Kidney (tissue), 14 donors: ENCODE data around the gene TLR3. TPM values are rescaled to one million over a fixed set of nuclear protein-coding genes. Genes with fewer than 3 reads are reported as not detected.

ENCODE experiments used
- DNase-seq, 5 donors: peaks; one replicate each; pipeline ENCODE4 v3.0.0-alpha.2; 2013 to 2020
- FAIRE-seq: peaks from 2 replicates; lab custom pipeline; 2012; peaks lifted over from hg19 to GRCh38; lab: Jason Lieb, UNC
- H3K27ac ChIP-seq, 2 donors: one replicate each; pipeline ENCODE4 v1.7.0; 2013; ENCODE audit warnings: low read depth in 2 of 2, low read length in 2 of 2, inconsistent platforms in 1 of 2
- H3K27me3 ChIP-seq: one replicate; pipeline ENCODE4 v1.7.1; 2013; ENCODE audit warnings: low read length, inconsistent platforms; ENCODE audit not compliant: control insufficient read depth, insufficient read depth
- H3K36me3 ChIP-seq, 3 donors: one replicate each; pipeline versions ENCODE4 v1.7.0 to v1.7.1; 2013; ENCODE audit warnings: low read length in 3 of 3, control low read depth in 1 of 3, inconsistent platforms in 1 of 3; ENCODE audit not compliant: insufficient read depth in 3 of 3, control insufficient read depth in 2 of 3
- H3K4me1 ChIP-seq, 3 donors: one replicate each; pipeline versions ENCODE4 v1.7.0 to v1.7.1; 2013; ENCODE audit warnings: low read length in 3 of 3, inconsistent platforms in 1 of 3, low read depth in 1 of 3; ENCODE audit not compliant: control insufficient read depth in 2 of 3, insufficient read depth in 2 of 3
- H3K4me3 ChIP-seq, 3 donors: one replicate each; pipeline versions ENCODE4 v1.7.0 to v1.8.1; 2013; ENCODE audit warnings: low read length in 3 of 3, control low read depth in 1 of 3, inconsistent platforms in 1 of 3
- H3K9ac ChIP-seq, 3 donors: one replicate each; pipeline versions ENCODE4 v1.7.0 to v1.7.1; 2013; ENCODE audit warnings: low read length in 3 of 3, control low read depth in 1 of 3, inconsistent platforms in 1 of 3
- H3K9me3 ChIP-seq, 3 donors: one replicate each; pipeline versions ENCODE4 v1.7.0 to v1.7.1; 2013; ENCODE audit warnings: low read length in 3 of 3, control low read depth in 1 of 3, inconsistent platforms in 1 of 3; ENCODE audit not compliant: control insufficient read depth in 2 of 3, insufficient read depth in 1 of 3
- intact Hi-C: fragments of 100-400 bp; cut with DNase I; formaldehyde crosslinking; loops from one replicate; pipeline ENCODE4 v1.11.1; 2022
- polyA plus RNA-seq: library from polyadenylated mRNA; stranded (reverse); fragments of 350-450 nt; fragmentation: Illumina TruSeq; extraction: RNeasy Lipid Tissue Mini Kit (QIAGEN cat#74804); gene quantifications from one replicate; pipeline ENCODE4 v1.2.3, GENCODE V29; 2014; ENCODE audit warnings: low read depth, low replicate concordance; ENCODE audit not compliant: insufficient read depth
- total RNA-seq: library from RNA; stranded (reverse); fragmentation: NEBNext Ultra II Directional; extraction: Animal tissue kit (Norgen Biotek cat#: 25700); gene quantifications from one replicate; pipeline ENCODE4 v1.2.1, GENCODE V29; 2021
- TF ChIP-seq, protein P1 (sequence below): IDR thresholded peaks from 3 replicates; pipeline ENCODE4 v1.5.1; 2012; ENCODE audit warnings: mild to moderate bottlenecking, moderate library complexity, borderline replicate concordance; ENCODE audit not compliant: insufficient read depth; ENCODE audit errors: extremely low read depth
- donor health status: control.
- donor health status: control.
- donor health status: control.
- donor health status: control.
- donor health status: control.
- donor health status: DM: yes; HTN: yes; CAD: no.
- donor health status: Normal renal cell carcinoma (clear cell type).

TLR3 gene
- total and polyA plus RNA-seq, 2 donors from 2014 or later = 5.1 to 22.7 TPM

DNA sequence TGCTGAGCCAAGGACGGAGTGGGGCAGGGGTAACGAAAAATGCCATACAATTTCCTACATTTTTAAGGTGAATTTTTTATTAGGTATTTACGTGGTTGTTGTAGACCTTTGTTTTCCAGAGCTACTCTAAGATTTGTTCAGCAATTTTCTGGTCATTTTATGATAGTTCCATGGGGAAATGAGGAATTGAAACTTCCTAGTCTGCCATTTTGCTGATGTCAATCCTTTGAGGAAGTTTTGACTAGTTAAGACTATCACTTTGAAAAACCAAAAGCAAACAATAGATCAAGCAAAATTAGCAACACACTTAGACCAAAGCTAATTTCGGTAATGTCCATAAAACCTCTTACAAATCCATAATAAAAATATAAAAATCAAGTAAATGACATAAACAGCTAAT lies 7.0 kb upstream of the TLR3 start:
- H3K27ac ChIP-seq = no peak overlapping the region
- TF ChIP-seq, protein P1, sequence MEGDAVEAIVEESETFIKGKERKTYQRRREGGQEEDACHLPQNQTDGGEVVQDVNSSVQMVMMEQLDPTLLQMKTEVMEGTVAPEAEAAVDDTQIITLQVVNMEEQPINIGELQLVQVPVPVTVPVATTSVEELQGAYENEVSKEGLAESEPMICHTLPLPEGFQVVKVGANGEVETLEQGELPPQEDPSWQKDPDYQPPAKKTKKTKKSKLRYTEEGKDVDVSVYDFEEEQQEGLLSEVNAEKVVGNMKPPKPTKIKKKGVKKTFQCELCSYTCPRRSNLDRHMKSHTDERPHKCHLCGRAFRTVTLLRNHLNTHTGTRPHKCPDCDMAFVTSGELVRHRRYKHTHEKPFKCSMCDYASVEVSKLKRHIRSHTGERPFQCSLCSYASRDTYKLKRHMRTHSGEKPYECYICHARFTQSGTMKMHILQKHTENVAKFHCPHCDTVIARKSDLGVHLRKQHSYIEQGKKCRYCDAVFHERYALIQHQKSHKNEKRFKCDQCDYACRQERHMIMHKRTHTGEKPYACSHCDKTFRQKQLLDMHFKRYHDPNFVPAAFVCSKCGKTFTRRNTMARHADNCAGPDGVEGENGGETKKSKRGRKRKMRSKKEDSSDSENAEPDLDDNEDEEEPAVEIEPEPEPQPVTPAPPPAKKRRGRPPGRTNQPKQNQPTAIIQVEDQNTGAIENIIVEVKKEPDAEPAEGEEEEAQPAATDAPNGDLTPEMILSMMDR = no peak
- no peaks in the 10 kb centered on the region for H3K27me3 ChIP-seq
- H3K9ac ChIP-seq = no peak overlapping the region
- FAIRE-seq (no peak), DNase-seq (no peak)
- H3K36me3 ChIP-seq = no peaks in the 10 kb centered on the region
- intact Hi-C loops = no loop called here
- H3K4me3 ChIP-seq = no peak overlapping the region
- no peaks in the 10 kb centered on the region for H3K9me3 ChIP-seq
- H3K4me1 ChIP-seq = no peaks in the 10 kb centered on the region

DNA sequence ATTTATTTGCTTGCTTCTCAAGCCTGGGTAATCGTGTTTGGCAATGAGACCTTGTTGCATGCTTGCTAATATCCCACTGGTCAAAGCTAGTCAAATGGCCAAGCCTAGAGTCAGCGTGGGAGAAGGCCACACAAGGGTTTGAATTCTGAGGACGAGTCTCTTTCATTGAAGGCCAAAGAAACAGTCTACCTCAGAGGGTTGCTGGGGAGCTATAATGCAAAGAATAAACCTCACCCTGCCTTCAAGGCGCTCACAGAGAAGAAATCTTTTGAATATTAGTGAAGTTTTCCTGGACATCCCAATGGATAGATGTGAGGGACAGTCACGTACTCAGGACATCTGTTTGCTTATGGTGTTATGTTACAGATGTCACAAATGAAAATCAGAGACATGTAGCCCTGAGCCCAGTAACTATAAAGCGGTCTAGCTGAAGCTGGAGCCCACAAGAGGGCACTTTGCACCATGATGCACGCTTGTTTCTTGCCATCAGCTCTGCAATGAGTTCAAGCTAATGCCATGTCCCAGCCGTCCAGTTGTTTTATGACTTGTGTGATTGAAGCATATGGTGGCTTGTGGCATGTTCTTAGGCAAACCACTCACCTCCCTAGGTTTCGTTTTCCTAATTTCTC lies 1.1 kb upstream of the TLR3 start:
- Histone ChIP-seq H3K27ac (no peak overlapping the region), H3K9ac (peak overlapping the region in 2 of 3 donors; percentile 7 to 83), H3K36me3 (no peaks in the 10 kb centered on the region), H3K9me3 (no peaks in the 10 kb centered on the region), H3K4me1 (no peaks in the 10 kb centered on the region), H3K27me3 (no peaks in the 10 kb centered on the region), H3K4me3 (peak overlapping the region; percentile 83 to 88 (median 84))
- FAIRE-seq = peak; percentile 66
- TF ChIP-seq, protein P1 = peak; percentile 65
- intact Hi-C loops = no loop called here
- DNase-seq = peak in 4 of 5 donors; percentile 55 to 89 (median 72)

DNA sequence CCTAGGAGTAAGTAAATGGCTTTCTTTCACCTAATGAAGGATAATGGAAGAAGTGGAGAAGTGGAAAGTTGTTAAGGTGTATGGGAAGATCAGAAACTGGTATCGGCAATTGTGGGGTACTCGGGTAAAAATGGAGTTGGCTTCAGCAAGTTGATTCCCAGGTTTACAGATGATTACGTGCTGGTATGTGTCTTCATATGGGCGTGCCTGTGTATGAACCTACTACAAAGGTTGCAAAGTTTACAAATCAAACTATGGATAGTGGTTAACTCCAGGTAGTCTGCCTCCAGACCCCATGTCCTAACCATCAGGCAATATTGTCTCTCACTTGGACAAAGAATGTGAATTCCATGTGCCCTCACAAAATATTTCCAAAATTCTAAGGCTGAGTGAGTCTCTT lies 773 bp downstream of the TLR3 start:
- H3K27me3 ChIP-seq = no peaks in the 10 kb centered on the region
- intact Hi-C loops = no loop called here

More for the DNA sequence above, 773 bp downstream of the TLR3 start:
- FAIRE-seq = no peak
- H3K4me1 ChIP-seq = peaks cover 0 to 4% (median 0%) of the 10 kb centered on the region in 3 donors
- H3K4me3 ChIP-seq = peak overlapping the region in 2 of 3 donors; percentile 84 to 88
- no peaks in the 10 kb centered on the region for H3K9me3 ChIP-seq
- H3K27ac ChIP-seq = no peak overlapping the region
- TF ChIP-seq, protein P1 = no peak
- H3K36me3 ChIP-seq = no peaks in the 10 kb centered on the region
- peak overlapping the region in 2 of 3 donors; percentile 75 to 83 for H3K9ac ChIP-seq
- no peak for DNase-seq
